HG02623 (cell line): ENCODE results near the gene SCN1A.
"Not testable (repeated sequence)": the region's sequence is repeated elsewhere in the genome, so short reads cannot be mapped to it uniquely, and the experiment has no call there.

Experiments
- ATAC-seq: cut with Tn5 transposase; IDR thresholded peaks from one replicate; pipeline ENCODE4 v1.9.1; 2021; ENCODE audit warnings: moderate library complexity; ENCODE audit not compliant: unreplicated experiment

Gene SCN1A

DNA sequence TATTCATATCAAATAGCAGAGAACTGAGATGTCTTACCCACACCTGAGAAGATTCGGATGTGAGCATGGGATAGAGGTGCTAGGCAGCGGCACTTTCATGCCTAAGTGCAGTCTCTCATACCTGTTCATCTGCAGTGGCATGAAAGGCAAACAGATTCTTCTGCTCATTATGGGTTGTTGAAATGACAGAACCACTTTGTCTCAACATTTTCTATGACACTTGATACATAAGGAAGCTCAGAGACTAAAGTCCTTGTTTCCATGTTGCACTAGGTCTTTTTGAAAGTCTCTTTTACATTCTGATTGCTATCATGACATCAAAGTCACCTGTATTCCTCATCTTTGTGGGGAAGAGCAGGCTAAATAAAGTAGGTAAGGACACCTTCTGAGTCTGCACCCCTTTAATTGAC, 8.0 kb upstream of the SCN1A start:
- ATAC-seq: no peak

DNA sequence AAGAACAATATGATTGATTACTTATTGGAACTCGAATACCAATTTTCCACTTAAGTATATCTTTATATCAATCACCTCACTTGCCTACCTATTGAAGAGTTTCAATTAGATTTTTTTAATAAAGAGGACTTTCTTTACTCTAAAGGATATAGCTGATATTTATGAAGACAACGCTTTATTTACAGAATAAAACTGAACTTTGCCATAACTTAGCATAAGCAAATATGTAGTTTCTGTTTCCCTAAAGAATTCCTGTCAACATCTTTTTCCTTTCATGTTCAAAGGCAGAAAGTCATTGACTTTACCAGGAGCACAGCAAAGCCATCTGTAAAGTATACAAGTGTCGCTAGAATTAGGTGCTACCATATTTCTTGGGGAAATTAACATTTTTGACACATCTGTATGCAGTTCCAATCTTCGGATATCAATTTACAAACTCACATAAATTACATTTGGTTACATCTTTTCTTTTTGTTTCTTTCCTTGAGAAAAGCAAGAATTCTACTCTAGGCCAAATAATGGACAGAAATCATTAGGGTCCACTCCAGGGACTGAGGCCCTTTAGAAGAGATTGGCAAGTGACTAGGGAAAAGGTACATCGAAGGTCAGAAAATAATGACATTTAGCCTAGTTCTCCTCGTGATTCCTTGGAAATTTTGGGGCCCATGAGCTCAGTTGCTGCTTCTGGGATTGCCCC, 7.5 kb upstream of the SCN1A start:
- ATAC-seq: no peak

DNA sequence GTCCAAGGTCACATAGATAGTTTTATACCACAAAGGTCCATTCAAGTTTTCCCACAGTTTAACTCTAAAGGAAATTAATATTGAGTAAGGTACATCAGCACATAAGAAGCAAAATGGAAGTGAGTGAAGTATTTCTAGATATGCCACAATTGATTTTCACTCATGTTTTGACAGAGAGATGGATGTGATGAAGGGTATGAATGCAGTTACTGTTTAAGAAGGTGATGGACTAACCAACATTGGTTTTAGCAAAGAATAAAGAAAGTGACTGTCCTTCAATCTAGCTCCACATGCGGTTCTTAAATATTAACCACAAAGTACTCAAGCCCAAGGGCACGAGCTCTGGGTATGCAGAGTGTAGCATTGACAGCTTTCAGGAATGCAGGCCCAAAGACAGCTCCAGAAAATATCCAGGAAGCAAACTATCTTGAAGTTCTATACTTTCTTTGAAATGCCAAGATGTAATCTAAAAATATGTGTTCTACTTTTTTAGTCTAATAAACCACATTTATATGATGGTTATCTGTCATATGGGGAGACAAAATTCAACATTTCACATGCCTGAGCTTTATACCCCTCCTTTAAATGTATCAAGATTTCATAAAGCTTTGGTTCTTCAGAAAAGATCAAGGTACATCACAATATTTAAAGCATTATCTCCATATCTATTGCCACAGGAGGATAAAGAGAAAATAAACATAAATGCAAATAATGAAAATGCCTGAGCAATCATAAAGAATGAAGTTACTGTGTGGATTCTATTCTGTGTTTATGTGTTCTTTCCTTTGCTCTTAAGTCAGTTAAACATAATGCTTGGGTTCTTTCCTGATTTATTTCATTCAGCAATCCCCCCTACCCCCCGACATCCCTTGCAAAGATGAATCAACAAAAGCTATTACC, 6.7 kb upstream of the SCN1A start:
- ATAC-seq: no peak

DNA sequence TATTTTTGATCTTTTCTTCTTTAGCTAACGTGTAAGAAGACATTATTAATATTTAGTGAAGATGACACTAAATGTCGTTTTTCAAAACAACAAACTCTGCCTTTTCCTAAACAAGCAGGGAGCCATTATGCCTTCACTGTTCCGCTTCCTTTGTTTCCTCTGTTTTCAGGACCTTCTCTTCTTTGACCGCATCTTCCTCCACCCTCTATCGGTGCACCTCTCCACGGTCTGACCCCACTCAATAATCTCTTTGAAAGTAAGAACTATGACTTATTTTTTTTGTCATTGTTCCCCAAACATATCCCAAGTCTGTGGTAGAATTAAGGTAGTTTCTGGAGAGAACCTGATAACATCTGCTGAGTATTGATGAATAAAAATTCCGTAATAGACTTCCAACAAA, 5.8 kb upstream of the SCN1A start:
- no peak for ATAC-seq

DNA sequence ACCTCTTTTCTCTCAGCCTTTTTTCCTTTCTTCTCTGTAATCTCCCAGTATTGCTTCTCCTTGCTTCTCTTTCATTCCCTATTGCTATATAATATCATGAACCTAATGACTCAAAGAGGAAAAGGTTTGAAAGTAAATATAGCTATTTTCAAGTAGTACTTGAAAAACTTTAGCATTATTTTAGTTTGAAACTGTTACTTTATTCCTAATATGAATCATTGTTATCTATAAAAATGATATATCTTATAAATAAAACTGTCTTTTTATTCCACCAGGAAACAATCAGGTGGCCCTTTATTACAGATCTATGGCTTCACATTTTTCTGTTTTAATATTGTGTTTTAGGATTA, 311 bp upstream of the SCN1A start:
- no peak for ATAC-seq

DNA sequence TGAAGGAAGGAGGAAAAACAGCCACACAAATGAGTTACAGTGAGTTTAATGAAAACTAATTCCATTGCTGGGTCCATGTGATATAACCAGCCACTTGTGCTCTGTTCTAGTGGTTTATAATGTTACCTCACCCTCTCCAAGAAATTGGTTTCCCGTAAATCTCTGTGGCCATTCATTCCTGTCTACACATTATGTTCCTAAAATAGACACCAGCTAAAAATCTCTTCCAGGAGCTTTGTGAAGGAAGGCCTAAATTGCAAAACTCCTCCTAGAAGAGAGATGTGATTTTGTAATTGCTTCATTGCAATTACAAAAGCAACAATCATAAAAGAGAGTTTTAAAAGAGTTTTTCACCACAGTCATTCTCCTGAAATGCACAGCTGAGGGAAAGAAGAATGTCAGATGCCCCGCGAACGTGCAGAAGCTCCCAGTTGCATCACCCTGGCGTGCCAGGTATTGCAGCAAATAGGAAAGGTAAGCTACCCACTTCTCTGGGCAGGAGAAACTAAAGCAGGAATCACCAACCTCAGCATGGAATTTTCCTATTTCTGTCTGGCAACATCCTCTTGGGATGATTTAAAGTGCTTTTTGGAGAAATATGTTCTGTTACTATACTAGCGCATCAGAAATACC, 1.7 kb downstream of the SCN1A start:
- ATAC-seq: no peak

DNA sequence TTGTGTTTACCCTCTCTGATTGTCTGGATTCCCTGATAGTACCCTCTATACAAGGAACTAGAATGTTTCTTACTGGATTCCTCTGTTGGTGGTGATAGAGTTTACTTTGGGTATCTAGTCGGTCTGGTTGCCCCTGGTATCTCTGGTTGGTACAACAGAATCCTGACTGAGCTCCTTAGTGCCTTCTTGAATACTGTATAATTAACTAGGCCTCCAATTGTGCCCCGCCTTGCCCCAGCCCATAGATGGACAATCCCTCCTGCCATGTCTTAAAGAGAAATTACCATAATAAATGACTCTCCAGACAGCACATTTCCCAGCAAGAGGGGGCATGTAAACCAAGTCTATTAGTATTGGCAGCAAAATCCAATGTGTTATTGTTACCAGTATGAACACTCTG, 2.3 kb downstream of the SCN1A start:
- ATAC-seq: no peak

DNA sequence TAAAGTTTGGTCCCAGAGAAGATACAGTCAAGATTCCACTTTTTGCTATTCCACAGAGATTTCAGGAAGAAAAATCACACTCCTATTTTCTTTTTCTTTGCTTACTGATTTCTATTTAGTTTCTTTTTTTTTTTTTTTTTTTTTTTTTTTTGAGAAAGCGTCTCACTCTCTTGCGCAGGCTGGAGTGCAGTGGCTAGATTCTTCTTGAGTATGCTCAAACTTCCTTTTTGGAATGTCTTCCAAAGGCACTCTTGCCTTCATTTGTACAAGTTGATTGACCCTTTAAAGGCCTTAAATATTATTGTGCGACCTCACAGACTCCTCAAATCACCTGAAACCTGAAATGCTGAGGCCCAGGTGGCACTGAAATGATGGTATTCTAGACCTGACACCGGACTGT, 9.6 kb downstream of the SCN1A start:
- no peak for ATAC-seq

DNA sequence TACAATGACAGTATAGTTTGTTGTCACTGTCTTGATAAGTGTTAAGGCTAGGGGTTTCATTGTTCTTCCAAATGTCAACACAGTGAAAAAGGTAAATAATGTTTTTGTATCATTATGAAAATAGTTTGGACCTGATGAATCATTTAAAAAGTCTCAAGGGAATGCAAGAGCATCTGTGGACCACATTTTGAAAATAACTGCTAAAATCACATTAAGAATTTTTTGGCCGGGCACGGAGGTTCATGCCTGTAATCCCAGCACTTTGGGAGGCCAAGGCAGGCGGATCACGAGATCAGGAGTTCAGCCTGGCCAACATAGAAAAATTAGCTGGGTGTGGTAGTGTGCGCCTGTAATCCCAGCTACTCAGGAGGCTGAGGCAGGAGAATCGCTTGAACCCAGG, 10.3 kb downstream of the SCN1A start:
- no peak for ATAC-seq

DNA sequence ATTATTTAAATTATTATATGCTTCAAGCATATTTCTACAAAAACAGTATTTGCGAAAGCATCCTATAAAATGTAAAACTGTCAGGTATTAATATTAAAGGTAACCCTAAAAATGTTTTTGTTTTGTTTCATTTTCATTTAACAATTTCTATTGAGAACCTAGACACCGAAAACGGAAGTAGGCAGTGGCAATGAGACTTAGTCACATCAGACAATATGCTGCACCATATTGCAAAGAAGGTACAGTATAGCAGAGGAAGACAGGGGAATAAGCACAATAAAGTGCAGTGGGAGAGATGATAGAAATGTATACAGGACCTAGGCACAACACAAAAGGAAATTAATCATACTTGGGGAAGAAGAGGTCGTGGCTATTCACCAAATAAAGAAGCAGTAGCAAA, 12.2 kb downstream of the SCN1A start:
- ATAC-seq: no peak

DNA sequence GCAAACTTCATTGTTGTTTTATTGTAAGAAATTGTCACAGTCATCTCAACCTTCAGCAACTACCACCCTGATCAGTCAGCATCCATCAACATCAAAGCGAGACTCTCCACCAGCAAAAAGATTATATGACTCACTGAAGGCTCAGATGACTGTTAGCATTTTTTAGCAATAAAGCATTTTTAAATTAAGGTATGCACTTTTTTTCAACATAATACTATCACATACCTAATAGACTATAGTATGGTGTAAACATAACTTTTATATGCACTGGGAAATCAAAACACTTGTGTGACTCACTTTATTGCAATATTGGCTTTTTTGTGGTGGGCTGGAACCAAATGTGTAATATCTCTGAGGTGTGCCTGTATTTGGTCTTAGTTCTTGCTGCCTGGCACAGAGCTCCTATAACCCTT, 15.6 kb downstream of the SCN1A start:
- ATAC-seq: no peak

DNA sequence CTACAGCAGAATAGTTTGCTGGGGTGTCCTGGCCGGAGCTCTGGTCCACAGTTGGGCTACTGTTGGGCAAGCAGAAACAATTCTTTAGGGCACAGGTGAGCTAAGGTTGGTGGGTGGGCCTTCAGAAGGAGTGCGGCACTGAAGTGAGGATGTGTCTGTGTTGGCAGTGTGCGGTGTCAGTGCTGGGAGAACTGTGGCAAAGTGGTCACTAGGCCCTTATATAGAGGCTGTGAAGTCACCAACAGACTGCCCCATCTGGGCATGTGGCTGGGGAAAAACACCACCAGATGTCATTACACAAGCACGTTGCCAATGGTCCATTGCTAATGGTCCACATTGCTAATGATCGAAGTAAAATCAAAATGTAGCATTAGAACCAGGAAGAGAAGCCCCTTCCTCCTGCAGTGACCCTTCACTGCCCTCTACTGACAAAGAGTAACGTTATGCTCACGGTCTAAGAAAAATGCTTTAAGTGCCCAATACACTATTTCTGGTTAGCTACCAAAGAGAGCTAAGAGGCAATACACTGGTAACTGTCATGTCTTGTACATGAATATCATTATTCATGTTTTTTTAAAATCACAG, 21.3 kb downstream of the SCN1A start:
- ATAC-seq: no peak

DNA sequence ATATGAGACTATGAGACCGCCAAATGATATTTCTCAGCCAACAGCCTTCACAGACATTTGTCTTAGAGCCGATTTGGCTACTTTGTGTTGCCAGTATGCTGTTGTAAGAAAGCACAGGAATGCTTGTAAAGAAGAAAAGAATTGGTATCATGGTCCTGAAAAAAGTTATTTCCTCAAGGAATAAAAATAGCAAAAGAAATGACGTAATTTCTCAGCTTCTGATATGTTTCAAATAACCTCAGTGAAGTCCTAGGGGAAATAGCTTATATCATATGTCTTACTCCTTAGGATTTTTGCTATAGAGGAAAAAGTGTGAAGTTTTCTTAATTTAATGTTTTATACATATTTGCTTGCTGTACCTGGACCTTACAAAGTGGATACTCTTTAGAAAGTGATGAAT, 23.0 kb downstream of the SCN1A start:
- ATAC-seq: no peak

DNA sequence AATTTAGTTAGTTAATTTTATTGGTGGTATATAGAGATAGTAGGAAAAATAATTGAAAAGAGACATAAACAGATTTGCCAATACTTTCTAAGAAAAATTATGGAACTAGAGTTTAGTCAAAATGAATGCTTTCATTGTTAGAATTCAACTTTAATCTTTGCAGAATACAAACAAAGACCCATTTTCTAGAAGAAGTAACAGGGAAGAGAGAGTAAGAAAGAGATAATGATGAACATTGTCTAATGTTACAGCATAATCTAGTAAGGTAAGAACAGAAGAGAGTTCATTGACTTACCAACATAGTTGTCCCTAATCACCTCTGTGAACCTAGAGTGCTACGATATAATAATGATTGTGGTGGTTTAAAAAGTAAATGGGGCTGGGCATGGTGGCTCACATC, 23.7 kb downstream of the SCN1A start:
- no peak for ATAC-seq

DNA sequence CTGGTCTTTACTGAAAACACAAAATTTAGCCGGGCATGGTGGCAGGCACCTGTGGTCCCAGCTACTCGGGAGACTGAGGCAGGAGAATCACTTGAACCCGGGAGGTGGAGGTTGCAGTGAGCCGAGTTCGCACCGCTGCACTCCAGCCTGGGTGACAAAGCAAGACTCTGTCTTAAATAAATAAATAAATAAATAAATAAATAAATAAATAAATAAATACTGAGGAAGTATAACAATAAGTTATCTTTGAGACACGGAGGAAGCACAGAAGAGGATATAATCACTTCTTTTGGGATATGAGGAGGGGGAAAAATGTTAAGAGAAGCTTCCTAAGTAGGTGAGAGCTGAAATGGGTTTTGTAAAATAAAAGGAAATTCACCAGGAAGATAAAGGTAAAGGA, 24.5 kb downstream of the SCN1A start:
- not testable (repeated sequence) for ATAC-seq

DNA sequence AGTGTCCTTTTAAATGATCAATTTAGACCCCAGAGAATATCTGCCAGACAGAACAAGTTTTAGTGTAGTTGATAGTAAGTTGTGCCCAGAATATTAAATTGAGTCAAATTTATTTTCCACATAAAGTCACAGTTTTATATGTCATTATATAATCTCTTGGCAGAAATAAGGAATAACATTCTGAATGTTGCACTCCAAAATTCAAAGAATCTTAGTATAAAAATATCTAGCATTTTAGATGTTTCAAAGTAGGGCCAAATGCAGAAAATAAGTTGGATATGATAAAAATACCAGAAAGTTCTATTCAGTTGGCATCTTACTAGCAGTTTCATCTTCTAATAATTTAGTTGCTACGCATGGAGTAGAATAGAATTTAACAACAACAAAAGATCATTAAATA, 33.5 kb downstream of the SCN1A start:
- ATAC-seq: no peak

DNA sequence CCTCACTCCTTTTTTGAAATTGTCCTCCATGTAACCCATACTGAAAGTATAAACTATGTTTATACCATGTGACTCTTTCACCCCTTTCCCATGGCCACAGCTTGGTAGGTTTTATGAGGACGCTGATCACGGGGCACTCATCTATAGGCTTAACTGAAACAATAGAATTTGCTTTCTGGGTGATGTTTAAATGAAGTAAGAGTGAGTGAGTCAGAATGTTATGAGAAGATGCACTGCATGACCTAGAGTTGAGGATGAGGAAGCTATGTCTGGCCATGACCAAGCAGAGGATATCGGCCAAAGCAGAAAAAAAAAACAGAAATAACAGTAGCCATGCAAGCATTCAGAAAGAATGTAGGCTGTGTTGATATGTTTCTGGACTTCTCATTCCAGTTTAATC, 34.9 kb downstream of the SCN1A start:
- no peak for ATAC-seq

DNA sequence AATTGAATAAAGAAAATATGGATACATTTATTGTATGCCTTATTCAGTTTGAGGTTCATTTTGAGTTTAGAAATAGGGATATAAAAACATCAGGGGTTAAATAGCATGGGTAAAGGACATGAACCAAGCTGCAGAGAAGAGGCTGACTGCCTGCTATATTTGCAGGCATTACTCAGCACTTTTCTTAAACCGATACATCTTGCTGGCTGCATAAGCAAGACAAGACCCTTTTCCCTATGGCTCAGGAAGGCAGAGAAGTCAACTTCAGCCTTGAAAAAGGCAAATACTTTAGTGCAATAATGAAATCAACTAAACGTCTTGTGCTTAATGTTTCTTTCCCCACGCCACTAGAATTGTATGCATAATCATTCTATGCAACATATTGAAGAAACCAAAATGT, 36.4 kb downstream of the SCN1A start:
- no peak for ATAC-seq

DNA sequence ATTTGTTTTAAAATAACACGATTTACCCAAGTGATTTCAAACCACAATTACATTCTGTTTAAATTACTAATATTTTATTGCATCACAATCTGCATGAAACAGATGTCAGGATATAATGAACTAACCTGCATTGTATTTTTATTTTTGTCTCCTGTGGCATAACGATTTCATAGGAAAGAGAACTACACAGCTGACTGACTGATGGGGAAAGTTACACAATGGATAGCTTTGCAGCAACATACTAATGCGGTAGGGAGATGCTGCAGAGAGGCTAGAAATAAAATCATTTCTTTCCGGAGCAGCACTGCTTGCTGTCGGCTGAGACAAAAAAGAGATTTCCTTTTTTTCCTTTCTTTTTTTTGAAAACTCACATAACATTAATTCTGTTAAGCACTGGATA, 36.9 kb downstream of the SCN1A start:
- no peak for ATAC-seq

DNA sequence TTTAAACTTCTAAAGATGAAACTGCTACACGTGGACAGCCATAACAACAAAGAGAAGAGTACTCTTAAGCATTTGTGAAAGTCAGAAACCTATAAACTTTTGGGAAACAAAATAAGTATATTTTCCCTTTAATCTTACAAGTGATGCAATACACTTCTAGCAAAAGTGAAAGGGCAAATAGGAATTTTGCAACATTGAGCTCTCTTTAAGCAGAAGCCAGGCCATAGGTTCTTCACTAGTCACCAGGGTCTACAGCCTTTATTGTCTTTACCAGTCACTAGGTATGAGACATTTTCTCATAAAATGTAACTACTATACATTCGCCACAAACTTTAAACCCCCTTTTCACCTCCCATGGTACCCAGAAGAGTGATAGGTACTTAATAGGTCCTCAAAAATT, 37.5 kb downstream of the SCN1A start:
- ATAC-seq: no peak

DNA sequence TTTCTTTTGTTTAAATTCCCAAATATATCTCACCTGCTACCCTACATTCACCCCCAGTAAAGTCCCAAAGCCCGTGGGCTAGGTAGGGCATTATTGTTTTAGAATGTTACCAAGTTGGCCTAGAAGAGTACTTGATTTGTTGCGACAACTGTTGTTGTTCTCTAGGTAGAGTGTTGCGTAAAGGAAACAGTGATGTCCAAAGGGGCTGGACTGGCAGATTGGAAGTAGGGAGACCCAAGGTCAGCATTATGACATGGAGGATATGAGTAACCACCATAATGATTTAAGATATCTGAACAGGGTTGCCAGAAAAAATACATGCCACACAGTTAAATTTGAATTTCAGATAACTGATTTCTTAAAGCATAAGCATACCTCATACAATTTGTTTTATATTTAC, 39.2 kb downstream of the SCN1A start:
- ATAC-seq: no peak

DNA sequence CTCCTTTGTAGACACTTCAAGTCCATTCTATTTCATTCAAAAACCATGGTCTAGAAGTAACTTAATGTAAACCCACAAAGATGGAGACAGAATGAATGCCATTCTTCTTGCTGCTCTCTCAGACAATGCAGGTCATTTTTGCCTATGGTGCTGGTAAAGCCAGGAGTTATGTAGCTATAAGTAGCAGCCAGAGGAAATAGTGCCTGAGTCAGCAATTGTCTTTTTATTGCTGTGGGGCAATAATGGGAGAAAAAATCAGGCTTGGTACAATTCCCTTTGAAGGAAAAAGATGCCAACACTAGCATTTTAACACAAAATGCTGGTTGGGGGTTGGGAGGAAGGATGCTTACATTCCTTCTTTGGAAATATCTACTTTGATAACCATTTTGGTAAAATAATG, 43.5 kb downstream of the SCN1A start:
- no peak for ATAC-seq
